Upper lobe of left lung (tissue), 4 donors: Measurements from ENCODE around the gene ZNF423.

Experiments used
- POLR2A ChIP-seq, 4 donors: fragments of 450-650 bp; IDR thresholded peaks; one replicate each; pipeline ENCODE4 v1.5.1; 2016 to 2017; ENCODE audit warnings: antibody characterized with exemption in 4 of 4, mild to moderate bottlenecking in 2 of 4
- POLR2AphosphoS5 ChIP-seq, 2 donors: sonication (generic); formaldehyde crosslinking; IDR thresholded peaks; one replicate each; pipeline ENCODE4 v1.5.1; 2017; ENCODE audit warnings: antibody characterized with exemption in 2 of 2
- TF ChIP-seq, protein P1 (sequence below), 6 experiments: fragments of 450-650 bp in 4 of 6; fragments of 200-600 bp in 2 of 6; sonication (generic) in 2 of 6; IDR thresholded peaks; one replicate each; pipeline ENCODE4 v1.5.1; 2016 to 2019; ENCODE audit warnings: antibody characterized with exemption in 6 of 6

- TF ChIP-seq, protein P1, sequence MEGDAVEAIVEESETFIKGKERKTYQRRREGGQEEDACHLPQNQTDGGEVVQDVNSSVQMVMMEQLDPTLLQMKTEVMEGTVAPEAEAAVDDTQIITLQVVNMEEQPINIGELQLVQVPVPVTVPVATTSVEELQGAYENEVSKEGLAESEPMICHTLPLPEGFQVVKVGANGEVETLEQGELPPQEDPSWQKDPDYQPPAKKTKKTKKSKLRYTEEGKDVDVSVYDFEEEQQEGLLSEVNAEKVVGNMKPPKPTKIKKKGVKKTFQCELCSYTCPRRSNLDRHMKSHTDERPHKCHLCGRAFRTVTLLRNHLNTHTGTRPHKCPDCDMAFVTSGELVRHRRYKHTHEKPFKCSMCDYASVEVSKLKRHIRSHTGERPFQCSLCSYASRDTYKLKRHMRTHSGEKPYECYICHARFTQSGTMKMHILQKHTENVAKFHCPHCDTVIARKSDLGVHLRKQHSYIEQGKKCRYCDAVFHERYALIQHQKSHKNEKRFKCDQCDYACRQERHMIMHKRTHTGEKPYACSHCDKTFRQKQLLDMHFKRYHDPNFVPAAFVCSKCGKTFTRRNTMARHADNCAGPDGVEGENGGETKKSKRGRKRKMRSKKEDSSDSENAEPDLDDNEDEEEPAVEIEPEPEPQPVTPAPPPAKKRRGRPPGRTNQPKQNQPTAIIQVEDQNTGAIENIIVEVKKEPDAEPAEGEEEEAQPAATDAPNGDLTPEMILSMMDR (IDR thresholded peaks at IDR 0.05): no peak
- TF ChIP-seq POLR2A (IDR thresholded peaks at IDR 0.05) (no peak), POLR2AphosphoS5 (IDR thresholded peaks at IDR 0.05) (no peak)
Observed at GRCh38 chr16:49800441-49800840, 55.5 kb downstream of the ZNF423 start.
